Tongue (tissue), 2 donors: ENCODE data around the gene PLIN5. TPM values are rescaled to one million over a fixed set of nuclear protein-coding genes. Genes with fewer than 3 reads are reported as not detected.

Experiments
- DNase-seq: peaks from one replicate; pipeline ENCODE4 v3.0.0-alpha.2; 2015
- total RNA-seq: library from RNA; depleted of rRNA; stranded (reverse); fragments of >200 nt; gene quantifications from one replicate; pipeline ENCODE4 v1.2.3, GENCODE V29; 2014

Gene PLIN5
- 4.8 TPM for total RNA-seq

GRCh38 chr19:4534836-4535658, at the start of gene PLIN5:
TSS of gene PLIN5 (minus strand) at chr19:4535224. CDS start at chr19:4534074, 1,150 bp downstream.
- peak; percentile 92 for DNase-seq

DNA sequence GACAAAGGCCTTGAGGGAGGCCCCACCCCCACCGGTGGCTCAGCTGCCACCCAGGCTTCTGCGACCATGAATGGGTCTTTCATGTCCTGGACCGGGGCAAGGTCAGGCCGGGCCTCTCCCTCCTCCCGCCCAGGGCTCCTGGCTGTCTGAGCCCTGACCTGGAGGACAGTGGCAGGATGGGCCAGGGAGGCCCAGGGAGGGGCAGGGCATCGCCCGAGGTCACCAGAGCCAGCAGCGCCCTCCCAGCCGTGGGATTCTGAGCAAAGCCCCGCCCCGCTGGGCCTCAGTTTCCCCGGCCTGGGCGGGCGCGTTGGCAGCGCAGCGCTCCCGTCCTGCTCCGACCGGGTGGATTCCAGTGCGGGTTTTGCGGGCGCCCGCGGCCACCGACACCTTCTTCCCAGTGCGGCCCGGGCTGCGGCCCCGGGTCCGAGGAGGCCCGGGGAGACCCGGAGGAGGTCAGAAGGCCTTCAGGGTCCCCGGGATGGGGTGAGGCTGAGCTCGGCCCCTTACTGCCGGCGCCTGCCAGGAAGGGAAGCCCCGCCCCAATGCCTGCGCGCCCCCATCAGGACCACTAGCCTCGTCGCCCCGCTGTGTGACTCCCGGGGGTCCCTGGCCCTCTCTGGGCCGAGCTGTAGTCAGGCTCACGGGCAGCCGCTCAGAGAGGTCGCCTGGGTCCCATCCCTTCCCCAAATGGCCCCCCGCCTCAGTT, 49.1 kb upstream of the PLIN5 start:
- DNase-seq, result peak; percentile 62

DNA sequence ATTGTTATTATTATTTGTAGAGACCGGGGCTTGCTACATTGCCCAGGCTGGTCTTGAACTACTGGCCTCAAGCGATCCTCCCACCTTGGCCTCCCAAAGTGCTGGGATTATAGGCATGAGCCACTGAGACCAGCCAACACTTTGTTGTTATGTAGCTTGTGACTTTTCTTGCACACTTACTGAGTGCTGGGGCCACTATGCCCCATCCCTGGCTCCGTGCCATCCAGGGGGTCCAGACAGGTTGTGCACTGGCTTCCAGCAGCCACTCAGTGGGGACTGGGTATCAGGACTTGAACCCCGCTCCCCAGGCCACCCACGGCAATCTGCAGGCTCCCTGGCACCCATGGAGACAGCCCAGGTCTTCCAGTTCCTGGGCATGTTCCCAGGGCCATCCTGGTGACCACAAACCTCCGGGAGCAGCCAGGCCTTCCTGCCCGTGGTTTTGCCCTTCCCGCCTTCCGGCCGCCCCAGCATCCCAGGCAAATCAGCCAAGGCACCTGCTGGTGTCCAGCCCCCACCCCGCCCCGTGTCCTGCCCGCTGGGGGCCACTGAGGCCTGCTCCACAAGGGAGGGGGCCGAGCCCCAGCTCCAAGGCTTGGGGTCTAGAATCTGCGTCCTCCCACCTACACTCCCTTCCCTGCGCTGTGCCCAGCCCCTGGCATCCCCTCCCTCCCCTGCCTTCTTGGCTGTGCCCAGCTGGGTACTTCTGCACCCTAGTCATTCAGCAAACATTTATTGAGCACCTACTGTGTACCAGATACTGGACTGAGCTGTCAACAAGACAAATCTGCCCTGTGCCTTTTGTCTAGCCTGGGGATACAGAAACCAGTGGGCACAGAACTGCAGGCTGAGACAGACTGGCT, 48.2 kb upstream of the PLIN5 start:
- DNase-seq, result no peak

DNA sequence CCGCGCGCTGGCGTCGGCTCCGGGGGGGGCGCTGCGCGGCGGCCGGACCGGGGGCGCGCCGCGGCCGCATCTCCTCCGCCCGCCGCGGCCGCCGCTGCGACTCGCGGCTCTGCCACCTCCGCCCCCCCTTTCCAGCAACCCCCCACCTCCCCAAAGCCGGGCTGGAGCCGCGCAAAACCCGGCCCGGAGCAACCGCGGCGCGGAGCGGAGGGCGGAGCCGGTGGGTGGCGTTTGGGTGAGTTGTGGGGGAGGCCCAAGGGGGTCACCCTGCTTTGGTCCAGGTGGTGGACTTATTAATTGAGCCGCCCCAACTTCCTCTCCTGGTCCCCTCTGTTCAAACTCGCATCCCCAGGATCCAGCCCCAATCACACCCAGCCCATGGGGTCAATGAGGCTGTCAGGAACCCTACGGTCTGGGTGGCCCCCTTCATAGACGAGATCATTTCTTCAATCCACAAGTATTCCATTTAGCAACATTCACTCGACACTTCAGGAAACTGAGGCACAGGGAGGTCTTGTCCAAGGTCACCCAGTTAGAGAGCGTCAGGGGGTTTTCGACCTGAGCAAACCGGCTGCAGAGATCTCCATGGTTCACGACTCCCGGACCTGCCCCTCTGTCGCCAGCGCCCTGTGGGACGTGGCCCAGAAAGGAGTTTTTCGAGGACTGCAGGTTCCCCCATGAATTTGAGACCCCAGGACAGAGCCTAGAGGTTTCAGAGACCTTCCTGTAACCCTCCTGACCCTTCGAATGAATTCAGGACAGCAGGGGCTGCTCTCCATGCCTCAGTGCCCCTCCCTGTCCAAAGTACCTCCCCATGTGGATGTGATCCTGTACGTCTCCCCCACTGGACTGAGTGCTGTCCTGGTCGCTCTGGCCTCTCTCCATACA, 46.9 kb upstream of the PLIN5 start:
- peak; percentile 70 for DNase-seq

DNA sequence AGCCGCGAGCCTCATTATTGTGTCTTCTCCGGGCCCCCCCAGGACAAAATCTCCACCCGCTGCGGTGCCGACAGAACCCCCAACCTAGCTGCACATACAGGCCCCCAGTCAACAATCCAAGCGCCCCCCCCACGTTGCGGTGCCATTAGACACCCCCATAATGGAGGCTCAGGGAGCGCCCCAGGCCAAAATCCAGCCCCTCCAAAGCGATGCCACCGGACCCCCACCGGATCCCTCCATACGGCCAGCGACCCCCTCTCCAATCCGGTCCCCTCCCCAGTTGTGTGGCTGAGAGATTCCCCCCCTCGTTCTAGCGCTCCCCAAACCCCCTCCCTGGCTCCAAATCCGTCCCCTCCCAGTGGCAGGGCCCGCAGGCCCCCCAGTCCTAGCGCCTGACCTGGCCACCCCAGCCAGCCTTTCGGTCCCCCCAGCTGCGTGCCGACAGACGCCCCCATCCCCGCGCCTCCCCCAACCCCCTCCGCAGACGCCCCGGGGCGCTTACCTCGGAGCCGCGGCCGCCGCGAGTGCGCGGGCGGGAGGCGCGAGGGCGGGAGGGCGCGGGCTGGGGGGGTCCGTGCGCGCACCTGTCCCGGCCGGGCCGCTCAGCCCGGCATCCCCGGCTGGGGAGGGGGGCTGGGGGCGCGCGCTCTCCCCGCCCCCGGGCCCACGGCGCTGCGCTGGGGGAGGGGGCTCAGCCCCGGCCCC, 46.1 kb upstream of the PLIN5 start:
- no peak for DNase-seq

DNA sequence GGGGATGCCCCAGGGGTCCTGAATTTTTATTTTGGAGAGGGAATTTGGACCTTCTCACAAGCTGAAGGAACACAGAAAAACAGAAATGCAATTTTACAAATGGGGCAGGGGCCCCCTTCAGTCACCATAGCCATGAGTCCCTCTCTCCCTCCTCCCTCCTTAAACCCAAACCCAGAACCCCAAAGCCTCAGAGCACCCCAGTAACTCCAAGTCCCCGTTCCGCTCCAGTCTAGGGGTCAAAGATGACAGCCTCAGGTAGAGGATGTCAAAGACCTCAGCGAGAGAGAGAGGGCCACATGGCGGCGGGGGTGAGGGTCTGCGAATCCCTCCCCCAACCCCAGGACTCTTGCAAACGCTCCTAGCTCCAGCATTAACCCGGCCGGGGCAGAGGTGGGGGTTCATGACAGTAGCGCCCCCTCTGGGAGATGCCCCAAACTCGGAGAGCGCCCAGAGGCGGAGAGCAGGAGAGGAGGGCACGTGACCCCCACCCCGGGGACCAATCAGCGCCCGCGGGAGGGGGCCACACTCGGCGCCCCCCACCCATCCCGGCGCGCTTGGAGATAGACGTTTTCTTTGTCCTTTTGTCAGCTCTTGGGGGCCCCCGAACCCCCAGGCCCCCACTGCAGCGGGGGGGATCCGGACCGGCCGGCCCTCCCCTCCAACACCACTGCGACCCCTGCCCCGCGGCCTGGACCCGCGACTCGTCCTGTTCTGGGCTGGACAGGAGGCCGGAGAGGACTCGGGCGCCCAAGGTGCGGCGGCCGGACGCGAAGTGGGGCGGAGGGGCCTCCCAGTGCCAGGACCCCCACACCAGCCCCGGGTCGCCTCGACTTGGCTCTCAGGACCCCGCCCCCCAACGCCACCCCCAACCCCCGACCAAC, 45.2 kb upstream of the PLIN5 start:
- no peak for DNase-seq

GRCh38 chr19:4579389-4579788, 44.4 kb upstream of the PLIN5 start:
- DNase-seq, result no peak

GRCh38 chr19:4578552-4579248, 43.7 kb upstream of the PLIN5 start:
- DNase-seq, result no peak

DNA sequence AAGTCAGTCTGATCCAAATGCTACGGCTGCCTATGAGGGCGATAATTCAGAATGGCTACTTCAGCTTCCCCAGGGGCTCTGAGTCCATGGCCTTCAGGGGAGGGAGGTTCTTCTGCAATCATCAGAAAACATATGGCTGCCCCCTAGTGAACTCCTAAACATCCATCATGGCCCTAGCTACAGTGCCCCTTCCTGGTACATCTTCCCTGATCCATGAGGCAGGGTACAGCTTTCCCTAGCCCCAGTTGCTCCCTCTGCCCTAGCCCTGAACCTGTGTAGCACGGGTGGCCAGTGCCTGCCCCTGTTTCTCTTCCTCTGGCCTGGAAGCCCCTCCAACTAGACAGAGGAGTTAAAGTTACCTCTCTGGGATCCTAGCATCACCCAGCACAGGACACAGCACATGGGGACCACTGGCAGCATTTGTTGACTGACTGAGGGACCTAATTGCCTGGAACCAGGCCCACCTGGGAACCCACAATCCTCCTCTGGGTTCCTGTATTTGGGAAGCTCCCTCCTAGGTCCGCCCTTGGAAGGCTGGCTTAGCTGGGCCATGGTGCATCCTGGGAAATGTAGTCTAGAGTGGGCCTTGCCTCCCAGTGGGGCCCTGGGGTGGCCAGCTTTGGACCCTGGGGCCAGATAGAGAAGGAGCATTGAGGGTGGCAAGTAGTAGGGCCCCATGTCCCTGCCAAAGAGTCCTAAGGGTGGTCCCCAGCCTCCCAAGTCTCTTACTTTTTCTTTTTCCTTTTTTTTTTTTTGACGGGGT, 42.2 kb upstream of the PLIN5 start:
- no peak for DNase-seq

- peak; percentile 72 for DNase-seq
Observed at GRCh38 chr19:4576016-4576933, 41.3 kb upstream of the PLIN5 start.

DNA sequence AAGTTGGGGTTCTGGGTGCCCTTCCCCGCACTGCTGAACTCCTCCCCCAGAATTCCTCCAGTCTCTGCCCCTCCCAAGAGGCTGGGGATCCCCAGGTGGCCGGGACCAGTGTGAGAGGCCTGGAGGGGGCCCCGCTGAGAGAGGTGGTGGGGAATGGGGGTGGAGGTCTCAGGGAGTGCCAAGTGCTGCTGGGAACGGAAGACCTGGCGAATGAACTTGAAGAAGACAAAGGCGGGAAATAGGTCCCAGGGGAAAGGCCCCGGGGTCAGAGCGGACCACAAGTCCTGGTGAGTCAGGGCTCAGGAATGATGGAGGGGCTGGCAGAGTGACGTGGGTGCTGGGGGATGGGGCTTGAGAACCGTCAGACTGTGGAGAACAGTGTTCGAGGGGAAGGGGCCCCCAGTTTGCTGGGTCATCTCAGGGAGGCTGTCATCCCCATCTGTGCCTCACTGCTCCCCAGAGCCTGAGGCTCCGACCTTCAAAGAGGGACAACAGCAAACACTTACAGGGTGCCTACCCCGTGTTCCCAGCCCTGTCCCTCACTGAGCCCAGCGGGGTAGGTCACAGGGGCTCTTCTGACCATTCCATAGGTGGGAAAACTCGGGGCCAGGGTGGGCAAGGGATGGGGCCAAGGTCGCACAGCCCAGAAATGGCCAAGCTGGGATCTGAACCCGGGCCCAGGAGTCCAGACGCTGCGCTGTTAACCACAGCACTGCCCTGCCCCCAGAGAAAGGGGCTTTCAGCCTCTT, 40.4 kb upstream of the PLIN5 start:
- DNase-seq, result peak; percentile 67

DNA sequence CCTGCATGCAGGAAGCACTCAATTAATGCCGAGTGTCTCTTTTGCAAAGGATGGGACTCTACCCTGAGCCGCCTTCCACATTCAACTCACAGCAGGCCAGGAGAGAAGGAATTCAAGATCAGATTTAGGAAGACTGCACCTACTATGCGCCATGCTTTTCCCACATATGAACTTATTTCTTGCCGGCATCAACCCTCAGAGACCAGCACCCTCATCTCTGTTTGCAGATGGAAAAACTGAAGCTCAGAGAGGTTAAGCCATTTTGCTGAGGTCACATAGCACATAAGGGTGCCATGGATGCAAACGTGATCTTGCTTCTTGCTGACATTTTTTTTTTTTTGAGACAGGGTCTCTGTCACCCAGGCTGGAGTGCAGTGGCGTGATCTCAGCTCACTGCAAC, 38.7 kb upstream of the PLIN5 start:
- DNase-seq, result no peak

DNA sequence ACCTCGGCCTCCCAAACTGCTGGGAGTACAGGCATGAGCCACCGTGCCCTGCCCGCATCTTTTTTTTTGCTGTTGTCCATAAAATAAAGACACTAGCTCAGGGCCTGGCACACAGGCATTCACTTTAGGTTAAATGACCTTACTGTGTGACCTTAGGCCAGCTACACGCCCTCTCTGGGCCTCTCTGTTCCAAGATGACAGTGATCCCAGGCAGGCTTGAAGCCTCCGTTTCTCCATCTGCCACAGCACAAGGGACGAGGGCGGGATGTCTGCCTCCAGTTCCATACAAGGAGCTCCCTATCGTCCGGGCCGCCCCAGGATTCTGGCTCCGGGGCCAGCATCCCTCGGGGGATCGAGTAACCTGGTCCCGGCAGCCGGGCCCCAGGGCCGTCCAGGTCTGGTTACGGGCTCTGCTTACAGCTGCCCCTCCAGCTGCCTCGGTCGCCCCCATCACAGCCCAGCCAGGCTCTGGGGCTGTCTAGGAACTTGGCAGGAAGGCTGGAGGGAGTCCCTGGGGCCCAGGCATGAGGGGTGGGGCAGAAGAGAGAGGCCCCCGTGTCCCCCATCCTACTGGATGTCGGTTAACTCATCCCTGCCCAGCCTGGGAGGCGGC, 36.4 kb upstream of the PLIN5 start:
- peak; percentile 92 for DNase-seq

GRCh38 chr19:4570916-4571304, 35.9 kb upstream of the PLIN5 start:
- no peak for DNase-seq

DNA sequence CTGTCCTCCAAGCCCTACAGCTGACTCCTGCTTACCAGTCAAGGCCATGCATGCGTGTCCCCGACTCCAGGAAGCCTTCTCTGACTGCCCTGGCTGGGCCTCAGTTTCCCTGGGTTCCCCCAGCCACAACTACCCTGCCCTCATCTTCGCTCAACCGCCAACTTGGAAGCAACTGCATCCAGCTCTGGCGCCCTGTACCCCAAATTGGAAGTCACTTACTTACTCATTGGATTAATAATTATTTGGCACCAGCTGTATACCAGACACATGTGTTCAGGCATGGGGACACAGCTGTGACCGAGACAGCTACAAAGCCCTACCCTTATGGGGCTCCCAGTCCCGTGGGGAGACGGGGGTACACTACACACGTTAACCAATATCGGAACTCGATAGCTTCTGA, 35.4 kb upstream of the PLIN5 start:
- no peak for DNase-seq

- no peak for DNase-seq
Observed at GRCh38 chr19:4568886-4569285, 33.9 kb upstream of the PLIN5 start.
